GM20000 (cell line): Measurements from ENCODE around the gene ASB6.

ENCODE experiments used
- DNase-seq: peaks from one replicate; pipeline ENCODE4 v3.0.0; 2012; ENCODE audit warnings: low spot score
- TF ChIP-seq, protein P1 (sequence below): IDR thresholded peaks from 2 replicates; pipeline ENCODE4 v1.5.1; 2012; ENCODE audit warnings: mild to moderate bottlenecking, control low read depth; ENCODE audit errors: extremely low read depth, missing control alignments

The ASB6 gene

DNA sequence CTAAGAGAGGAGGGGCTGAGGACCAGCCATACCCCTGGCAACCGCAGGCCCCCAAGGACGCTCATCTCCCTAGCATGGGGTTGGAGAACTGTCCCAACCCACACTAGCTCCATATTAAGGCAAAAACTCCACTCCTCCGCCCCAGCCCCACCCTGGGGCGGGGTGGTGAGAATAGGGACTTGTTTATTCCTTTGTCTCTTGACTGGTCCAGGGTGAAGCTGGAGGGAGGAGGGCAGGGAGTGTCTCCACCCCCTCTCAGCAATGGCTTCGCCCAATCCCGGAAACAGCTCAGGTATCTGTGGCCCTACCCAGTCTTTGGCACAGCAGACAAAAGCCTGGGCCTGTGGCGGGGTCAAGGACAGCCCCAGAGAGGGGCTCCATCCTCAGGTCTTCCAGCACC lies 40.4 kb upstream of the ASB6 start:
- TF ChIP-seq, protein P1, sequence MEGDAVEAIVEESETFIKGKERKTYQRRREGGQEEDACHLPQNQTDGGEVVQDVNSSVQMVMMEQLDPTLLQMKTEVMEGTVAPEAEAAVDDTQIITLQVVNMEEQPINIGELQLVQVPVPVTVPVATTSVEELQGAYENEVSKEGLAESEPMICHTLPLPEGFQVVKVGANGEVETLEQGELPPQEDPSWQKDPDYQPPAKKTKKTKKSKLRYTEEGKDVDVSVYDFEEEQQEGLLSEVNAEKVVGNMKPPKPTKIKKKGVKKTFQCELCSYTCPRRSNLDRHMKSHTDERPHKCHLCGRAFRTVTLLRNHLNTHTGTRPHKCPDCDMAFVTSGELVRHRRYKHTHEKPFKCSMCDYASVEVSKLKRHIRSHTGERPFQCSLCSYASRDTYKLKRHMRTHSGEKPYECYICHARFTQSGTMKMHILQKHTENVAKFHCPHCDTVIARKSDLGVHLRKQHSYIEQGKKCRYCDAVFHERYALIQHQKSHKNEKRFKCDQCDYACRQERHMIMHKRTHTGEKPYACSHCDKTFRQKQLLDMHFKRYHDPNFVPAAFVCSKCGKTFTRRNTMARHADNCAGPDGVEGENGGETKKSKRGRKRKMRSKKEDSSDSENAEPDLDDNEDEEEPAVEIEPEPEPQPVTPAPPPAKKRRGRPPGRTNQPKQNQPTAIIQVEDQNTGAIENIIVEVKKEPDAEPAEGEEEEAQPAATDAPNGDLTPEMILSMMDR, result no peak
- no peak for DNase-seq

DNA sequence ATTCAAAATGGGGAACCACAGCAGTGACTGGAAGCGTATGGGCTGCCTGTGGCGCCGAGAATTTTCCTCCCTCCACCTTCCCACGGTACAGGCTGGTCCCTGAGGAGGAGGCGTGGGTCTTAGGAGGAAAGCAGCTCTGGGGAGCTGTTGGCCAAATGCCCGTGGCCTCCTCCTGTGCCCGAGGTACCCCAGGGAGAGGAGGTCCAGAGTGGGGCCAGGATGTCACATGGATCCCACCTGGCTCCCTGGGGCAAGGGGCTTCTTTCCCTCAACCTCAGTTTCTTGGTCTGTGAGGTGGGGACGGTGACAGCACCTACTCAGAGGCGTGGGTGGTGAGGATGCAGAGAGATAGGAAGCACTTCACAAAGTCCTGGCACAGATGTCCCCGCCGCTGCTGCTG lies 40.0 kb upstream of the ASB6 start:
- DNase-seq, result no peak
- TF ChIP-seq, protein P1, result no peak

DNA sequence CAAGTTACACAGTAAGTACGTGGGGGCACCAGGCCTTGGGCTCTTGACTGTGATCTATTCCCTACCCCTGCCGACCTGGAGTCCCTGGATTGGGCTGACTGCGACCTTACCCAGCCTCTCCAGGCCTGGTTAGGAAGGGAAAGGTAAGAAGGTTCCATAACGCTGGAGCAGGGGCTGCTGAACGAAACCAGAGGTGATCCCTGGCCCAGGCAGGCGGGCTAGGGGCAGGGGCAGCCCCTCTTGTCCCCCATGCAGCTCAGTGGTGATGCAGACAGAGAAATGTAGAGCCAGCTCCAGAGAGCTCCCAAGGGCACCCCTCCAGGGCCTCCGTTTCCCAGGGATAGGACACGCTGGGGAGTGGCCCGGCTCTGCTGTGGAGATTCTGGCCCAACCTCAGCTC lies 37.6 kb upstream of the ASB6 start:
- no peak for DNase-seq
- TF ChIP-seq, protein P1, result no peak

DNA sequence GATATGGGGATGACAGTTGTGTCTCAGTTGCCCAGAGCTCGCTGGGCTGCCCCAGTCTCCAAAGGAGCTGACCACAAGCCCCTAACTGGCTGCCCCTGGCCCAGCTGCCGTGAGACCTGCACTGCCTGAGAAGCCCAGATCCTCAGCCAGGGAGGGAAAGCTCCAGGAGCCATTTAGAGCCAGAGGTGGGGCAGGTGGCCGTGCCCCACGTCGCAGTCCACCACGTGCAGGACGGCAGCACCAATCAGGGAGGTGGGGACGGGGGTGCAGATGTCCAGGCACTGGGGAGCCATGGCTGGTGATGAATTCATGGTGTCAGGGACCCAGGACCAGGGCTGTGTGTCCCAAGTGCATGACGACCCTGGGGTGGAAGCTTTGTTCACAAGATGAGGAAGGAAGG lies 36.9 kb upstream of the ASB6 start:
- no peak for DNase-seq
- TF ChIP-seq, protein P1, result no peak

DNA sequence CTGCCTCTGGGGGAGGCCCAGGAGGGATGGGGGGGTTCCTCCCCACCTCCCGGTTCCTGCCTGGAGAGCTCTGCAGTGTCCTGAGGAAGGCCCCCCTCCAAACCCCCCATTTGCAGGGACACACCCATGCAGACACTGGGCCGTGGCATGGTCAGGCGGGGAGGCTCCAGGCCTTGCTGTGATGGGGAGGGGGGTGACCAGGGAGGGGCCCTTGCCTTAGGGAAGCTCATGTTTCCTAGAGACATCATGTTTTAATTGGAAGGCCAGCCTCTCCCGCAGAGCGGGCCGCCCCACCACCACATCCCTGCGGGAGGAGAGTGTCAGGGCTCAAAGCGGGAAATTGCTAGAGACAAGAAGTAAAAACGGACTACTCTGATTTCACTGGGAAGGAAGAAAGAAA lies 35.5 kb upstream of the ASB6 start:
- no peak for DNase-seq

DNA sequence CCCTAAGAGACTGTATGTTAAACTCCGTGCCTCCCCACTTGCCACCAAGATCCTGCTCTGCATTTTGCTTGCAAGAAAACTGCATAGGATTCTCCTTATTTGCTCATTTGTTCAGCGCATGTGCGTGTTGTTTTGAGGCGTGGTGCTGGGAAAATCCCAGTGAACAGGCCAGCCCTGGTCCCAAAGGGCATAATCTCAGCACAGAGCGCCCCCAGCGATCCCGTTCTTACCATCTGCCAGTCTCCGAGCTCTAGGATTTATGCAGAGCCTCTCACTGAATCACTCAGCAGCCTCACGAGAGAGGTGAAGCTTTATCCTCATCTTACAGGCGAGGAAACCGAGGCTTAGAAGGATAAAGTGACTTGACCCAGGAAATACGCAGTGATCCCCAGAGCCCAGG lies 35.0 kb upstream of the ASB6 start:
- TF ChIP-seq, protein P1, result no peak
- no peak for DNase-seq

More for the DNA sequence above, 35.5 kb upstream of the ASB6 start:
- TF ChIP-seq, protein P1, result no peak

DNA sequence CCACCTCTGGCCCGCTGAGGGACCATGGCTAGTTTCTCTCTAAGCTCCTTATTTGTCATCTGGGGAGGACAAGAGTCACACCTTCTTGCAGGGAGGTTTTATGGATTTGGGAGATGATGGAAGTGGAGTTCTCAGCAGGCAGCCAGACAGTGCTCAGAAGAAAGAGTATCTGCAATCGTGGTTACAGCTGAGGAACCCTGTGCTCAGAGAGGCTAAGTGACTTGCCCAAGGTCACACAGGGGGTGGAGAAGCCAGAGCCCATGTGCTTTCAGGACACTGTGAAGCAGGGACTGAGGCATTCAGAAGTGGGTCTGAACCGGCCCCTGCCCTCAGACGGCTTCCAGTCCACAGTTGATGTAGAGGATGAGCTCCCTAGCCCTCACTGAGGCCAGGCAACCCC lies 34.3 kb upstream of the ASB6 start:
- TF ChIP-seq, protein P1, result no peak
- DNase-seq, result no peak
